Measurements from ENCODE around the gene PRKAG2.
"Not testable (repeated sequence)": the region's sequence is repeated elsewhere in the genome, so short reads cannot be mapped to it uniquely, and the experiment has no call there.

Gene PRKAG2

GRCh38 chr7:151883857-151884256 is 6.9 kb upstream of the PRKAG2 start:
- no peak for DNase-seq

GRCh38 chr7:151882734-151883133 is 5.8 kb upstream of the PRKAG2 start:
- no peak for DNase-seq

- no peak for DNase-seq
These were observed 3.8 kb upstream of the PRKAG2 start for GRCh38 chr7:151880688-151881087.

- DNase-seq: no peak
These were observed 1.3 kb upstream of the PRKAG2 start for GRCh38 chr7:151877911-151878835.

GRCh38 chr7:151875942-151876898 is 695 bp downstream of the PRKAG2 start:
- no peak for DNase-seq

- DNase-seq: not testable (repeated sequence)
These were observed 2.4 kb downstream of the PRKAG2 start for GRCh38 chr7:151874479-151874878.

GRCh38 chr7:151873402-151873965 is 3.4 kb downstream of the PRKAG2 start:
- no peak for DNase-seq

- no peak for DNase-seq
These were observed 4.1 kb downstream of the PRKAG2 start for GRCh38 chr7:151872531-151873401.

GRCh38 chr7:151871904-151872303 is 5.0 kb downstream of the PRKAG2 start:
- no peak for DNase-seq

GRCh38 chr7:151871189-151871735 is 5.7 kb downstream of the PRKAG2 start:
- no peak for DNase-seq

- no peak for DNase-seq
These were observed 6.7 kb downstream of the PRKAG2 start for GRCh38 chr7:151869968-151870918.

- DNase-seq: no peak
These were observed 7.5 kb downstream of the PRKAG2 start for GRCh38 chr7:151869455-151869854.

- DNase-seq: no peak
These were observed 7.8 kb downstream of the PRKAG2 start for GRCh38 chr7:151869109-151869428.

- DNase-seq: no peak
These were observed 8.4 kb downstream of the PRKAG2 start for GRCh38 chr7:151868396-151869108.

GRCh38 chr7:151867912-151868311 is 9.0 kb downstream of the PRKAG2 start:
- DNase-seq: no peak

GRCh38 chr7:151866761-151867655 is 9.9 kb downstream of the PRKAG2 start:
- DNase-seq: no peak

GRCh38 chr7:151866028-151866427 is 10.9 kb downstream of the PRKAG2 start:
- DNase-seq: no peak

- no peak for DNase-seq
These were observed 11.7 kb downstream of the PRKAG2 start for GRCh38 chr7:151865070-151865670.

- DNase-seq: no peak
These were observed 12.4 kb downstream of the PRKAG2 start for GRCh38 chr7:151864561-151864960.

Measured in NCI-H748 treated with DMSO at 0.1 percent for 48 hours (cell line).